ENCODE results near the gene SOD3.

The SOD3 gene

GRCh38 chr4:24775750-24776149 lies 19.6 kb upstream of the SOD3 start:
- DNase-seq = no peak

- no peak for DNase-seq
Observed at GRCh38 chr4:24777536-24778463, 17.6 kb upstream of the SOD3 start.

- no peak for DNase-seq
Observed at GRCh38 chr4:24778464-24779225, 16.7 kb upstream of the SOD3 start.

DNA sequence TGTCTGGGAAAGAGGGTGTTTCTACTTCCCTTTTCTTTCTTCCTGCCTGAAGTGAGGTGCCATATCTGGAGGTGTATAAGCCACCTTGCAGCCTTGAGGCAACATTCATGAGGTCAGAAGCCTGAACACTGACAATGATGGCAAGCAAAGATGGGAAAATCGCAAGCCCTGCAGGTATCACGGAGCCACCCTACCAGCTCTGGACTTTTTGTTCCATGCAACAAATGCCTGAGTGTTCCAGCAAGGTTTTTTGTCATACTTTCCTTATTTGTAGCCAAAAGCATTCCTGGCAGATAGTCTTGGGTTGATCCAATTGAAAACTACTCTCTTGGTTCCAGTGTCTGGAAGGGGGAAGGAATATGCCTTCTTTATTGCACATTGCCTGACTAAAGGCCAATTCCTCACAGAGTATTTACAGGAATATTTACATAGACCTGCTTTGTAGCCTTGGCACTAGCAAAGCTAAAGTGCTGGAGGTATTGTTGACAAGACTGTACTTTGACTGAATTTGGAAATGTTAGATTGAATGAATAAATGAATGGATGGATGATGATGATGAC lies 14.4 kb upstream of the SOD3 start:
- no peak for DNase-seq

DNA sequence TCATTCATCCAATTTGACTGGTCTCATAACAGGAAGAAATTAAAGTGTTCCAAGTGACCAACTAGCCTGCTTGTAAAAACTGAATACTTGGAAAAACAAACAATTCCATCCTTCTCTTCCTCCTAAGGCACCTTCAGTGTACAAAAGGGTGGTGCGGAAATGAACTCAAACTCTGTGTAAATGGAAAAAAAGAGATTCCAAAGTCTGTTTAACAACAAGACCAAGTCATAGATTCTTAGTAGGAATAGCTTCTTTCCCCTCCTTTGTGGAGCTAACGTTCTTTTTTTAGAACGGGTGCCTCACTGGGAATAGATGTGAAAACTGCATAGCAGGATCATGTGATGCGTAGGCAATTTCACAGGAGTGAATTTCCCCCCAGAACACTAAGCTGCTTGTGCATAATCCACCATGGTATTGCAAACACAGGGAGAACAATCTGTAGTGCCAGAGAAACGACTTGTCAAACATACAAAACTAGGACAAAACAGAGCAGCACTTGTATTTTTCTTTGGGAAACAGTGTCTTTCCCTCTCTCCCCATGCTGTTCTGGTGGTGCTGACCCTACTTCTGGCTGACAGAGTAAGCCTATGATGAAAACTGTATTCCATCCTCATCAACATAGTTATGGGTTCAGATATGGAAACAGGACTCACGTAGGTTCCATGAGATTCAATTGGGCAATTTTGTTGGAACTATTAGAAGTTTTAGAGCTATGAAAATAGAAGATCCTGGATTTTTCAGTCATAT lies 13.2 kb upstream of the SOD3 start:
- DNase-seq = no peak

DNA sequence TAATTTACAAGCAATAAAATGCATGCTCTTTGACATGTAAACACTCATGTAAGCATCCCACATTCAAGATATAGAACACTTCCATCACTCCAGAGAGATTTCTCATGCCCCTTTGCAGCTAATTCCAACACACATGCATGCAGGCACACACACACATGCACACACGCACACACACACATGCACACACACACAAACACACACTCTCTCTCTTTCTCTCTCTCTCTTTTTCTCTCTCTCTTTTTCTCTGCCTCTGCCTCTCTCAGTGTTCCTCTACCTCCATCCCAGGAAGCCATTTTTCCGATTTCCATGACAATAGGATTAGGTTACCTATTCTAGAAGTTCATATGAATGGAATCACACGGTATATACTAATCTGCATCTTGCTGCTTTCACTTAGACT lies 11.9 kb upstream of the SOD3 start:
- DNase-seq = no peak

DNA sequence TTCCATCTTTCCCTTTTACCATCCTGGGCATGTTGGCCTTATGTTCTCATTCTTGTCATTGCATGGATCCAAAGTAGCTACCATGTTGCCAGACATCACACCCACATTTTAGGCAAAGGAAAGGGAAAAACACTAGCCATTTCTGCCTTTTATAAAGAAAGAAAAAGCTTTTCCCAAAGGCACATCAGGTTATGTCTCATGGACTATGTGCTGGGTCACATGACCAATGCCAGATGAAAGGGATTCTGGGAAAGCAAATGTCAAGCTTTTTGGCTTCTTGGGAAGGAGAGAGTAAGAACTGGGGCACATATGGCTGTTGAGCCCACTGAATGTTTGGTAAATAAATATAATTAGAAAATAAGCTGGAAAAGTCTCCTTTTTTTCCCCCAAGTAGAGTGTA lies 4.3 kb upstream of the SOD3 start:
- DNase-seq = no peak

GRCh38 chr4:24792552-24792951 lies 2.8 kb upstream of the SOD3 start:
- no peak for DNase-seq

DNA sequence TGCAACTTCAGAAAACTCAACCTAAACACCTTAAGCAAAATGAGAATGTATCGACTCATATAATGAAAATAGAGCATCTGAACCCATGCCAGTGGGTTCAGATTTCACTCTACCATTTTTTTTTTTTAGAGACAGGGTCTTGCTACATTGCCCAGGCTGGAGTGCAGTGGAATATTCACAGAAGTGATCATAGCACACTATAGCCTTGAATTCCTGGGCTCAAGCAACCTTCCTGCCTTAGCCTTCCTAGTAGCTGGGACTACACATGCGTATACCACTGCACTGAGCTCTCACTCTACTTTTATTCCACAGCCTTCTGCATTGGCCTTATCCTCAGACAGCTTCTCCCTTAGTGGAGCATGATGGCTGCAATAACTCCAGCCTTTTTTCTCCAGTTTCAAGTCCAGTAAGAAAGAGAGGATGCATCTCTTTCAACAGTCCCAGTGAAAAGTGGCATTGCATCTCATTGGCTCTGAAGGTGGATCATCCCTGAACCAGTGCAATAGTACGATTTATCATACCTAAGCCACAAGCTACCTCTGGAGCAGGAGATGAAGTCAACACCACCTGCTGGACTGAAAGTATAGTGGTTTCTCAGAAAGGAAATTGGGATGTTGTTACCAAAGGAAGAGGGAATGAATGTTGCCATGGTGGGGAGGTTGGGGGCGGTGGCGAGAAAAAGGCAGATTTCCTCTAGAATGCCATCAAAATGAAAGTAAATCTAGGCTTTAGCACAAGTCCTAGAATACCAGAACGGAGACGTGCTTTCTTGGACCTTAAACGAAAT lies 2.0 kb upstream of the SOD3 start:
- DNase-seq = no peak

- no peak for DNase-seq
Observed at GRCh38 chr4:24794051-24794450, 1.3 kb upstream of the SOD3 start.

DNA sequence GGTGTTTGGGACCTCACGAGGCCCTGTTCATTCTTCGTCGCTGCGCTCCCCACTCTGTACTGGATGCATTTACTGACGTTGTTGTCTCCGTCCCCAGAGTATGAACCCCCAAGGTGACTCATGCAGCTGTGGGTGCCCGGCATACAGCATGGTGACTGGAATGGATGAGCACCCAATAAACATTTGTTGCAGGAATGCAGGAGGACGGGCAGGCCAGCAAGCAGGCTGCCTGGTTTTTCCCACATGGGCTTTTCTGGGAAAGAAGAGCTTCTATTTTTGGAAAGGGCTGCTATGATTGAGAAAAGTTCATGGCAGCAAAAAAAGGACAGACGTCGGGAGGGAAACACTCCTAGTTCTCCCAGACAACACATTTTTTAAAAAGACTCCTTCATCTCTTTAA lies 893 bp upstream of the SOD3 start:
- no peak for DNase-seq

GRCh38 chr4:24795666-24796381 lies 451 bp downstream of the SOD3 start:
- DNase-seq = no peak

DNA sequence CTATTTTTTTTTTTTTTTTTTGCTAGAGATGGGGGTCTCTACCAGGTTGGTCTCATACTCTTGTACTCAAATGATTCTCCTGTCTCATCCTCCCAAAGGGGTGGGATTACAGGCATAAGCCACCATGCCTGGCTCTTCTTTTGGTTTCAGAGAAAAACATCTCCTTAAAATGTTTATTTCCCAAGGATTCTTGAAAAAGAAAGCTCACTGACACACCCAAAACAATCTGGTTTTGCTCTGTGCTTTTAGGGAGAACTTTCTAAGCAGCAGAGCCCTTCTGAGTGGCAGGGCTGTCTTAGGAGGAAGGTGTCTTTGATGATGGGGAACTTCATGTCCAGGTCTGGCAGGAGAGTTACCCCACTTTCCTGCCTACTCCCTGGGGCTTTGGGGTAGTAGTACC lies 1.2 kb downstream of the SOD3 start:
- no peak for DNase-seq

DNA sequence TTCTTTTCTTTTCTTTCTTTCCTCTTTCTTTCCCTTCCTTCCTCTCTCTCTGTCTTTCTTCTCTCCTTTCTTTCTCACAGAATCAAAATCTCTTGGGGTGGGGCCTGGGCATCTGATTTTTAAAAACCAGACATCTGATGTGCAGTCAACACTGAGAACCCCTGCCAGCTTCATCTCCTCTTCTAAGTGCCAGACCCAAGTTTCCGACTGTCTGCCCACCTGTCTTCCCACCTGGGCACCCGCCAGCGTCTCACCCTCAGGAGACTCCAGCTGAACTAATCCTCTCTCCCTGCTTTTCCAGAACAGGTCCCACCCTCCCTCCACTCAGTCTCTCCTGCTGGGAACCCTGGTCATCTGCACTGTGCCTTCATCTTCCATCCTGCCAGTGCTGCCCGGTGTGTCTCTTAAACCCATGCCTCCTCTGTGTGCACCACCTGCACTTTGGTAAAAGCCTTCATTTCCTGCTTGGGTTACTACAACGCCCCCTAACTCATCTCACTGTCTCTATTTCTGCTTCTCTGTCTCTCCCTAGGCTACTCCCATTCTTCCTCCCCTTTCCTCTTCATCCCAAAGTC lies 2.8 kb downstream of the SOD3 start:
- no peak for DNase-seq

GRCh38 chr4:24799196-24799543 lies 3.8 kb downstream of the SOD3 start:
- no peak for DNase-seq

GRCh38 chr4:24799544-24800324 lies 4.4 kb downstream of the SOD3 start:
- DNase-seq = no peak

GRCh38 chr4:24800325-24800895 lies 5.0 kb downstream of the SOD3 start:
- DNase-seq = no peak

GRCh38 chr4:24801136-24801855 lies 5.9 kb downstream of the SOD3 start:
- no peak for DNase-seq

DNA sequence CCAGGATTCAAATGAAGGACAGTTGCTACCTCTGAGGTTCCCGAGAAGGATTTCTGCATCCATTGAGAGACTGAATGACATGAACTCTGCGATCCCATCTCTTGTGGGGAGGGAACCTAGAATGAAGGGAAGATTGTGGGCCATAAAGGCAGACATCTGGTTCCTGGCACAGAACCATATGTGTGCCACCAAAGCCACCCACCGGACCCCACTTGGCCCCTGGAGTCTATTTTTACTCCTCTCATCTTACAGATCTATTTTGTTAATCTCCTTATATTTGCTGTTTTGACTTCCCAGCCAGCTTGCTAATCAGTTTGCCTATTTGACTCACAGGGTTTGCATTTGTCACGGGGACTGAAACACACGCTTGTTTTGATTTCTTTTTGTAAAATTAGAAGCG lies 7.3 kb downstream of the SOD3 start:
- DNase-seq = no peak

All from NCI-H446 (cell line).